Kidney epithelial cell (primary cell): ENCODE measurements around the gene B3GAT1. TPM values are rescaled to one million over a fixed set of nuclear protein-coding genes. Genes with fewer than 3 reads are reported as not detected.
A peak's percentile ranks its signal among the peaks of the same experiment; 100 is the strongest.

Source experiments
- DNase-seq: peaks from one replicate; pipeline ENCODE4 v3.0.0-alpha.2; 2010; ENCODE audit warnings: low read depth
- H3K27me3 ChIP-seq: 2 replicates; pipeline ENCODE4 v1.6.0; 2011; ENCODE audit warnings: low read length; ENCODE audit not compliant: control insufficient read depth, insufficient read depth
- H3K36me3 ChIP-seq: 2 replicates; pipeline ENCODE4 v1.5.1; 2011; ENCODE audit warnings: low read length; ENCODE audit not compliant: control insufficient read depth, insufficient read depth
- H3K4me3 ChIP-seq: 2 replicates; pipeline ENCODE4 v1.5.1; 2011; ENCODE audit warnings: low read depth, mild to moderate bottlenecking, control low read depth, low read length
- total RNA-seq: library from RNA; depleted of rRNA; stranded (reverse); fragments of >200 nt; gene quantifications from 2 replicates; pipeline ENCODE4 v1.2.3, GENCODE V29; 2015
- TF ChIP-seq, protein P1 (sequence below): IDR thresholded peaks from 2 replicates; pipeline ENCODE4 v1.5.1; 2011; ENCODE audit warnings: mild to moderate bottlenecking, moderate library complexity, low read length, control low read depth, inconsistent platforms; ENCODE audit not compliant: insufficient read depth, poor library complexity, severe bottlenecking

B3GAT1 gene
- total RNA-seq, 1 donor from 2014 or later, result 0.71 TPM

- no peak overlapping the region for H3K4me3 ChIP-seq
- TF ChIP-seq, protein P1, sequence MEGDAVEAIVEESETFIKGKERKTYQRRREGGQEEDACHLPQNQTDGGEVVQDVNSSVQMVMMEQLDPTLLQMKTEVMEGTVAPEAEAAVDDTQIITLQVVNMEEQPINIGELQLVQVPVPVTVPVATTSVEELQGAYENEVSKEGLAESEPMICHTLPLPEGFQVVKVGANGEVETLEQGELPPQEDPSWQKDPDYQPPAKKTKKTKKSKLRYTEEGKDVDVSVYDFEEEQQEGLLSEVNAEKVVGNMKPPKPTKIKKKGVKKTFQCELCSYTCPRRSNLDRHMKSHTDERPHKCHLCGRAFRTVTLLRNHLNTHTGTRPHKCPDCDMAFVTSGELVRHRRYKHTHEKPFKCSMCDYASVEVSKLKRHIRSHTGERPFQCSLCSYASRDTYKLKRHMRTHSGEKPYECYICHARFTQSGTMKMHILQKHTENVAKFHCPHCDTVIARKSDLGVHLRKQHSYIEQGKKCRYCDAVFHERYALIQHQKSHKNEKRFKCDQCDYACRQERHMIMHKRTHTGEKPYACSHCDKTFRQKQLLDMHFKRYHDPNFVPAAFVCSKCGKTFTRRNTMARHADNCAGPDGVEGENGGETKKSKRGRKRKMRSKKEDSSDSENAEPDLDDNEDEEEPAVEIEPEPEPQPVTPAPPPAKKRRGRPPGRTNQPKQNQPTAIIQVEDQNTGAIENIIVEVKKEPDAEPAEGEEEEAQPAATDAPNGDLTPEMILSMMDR, result no peak
- H3K36me3 ChIP-seq, result no peaks in the 10 kb centered on the region
- H3K27me3 ChIP-seq, result peaks cover 10% of the 10 kb centered on the region
- DNase-seq, result no peak
Measured at GRCh38 chr11:134333312-134333711, 78.7 kb downstream of the B3GAT1 start.

DNA sequence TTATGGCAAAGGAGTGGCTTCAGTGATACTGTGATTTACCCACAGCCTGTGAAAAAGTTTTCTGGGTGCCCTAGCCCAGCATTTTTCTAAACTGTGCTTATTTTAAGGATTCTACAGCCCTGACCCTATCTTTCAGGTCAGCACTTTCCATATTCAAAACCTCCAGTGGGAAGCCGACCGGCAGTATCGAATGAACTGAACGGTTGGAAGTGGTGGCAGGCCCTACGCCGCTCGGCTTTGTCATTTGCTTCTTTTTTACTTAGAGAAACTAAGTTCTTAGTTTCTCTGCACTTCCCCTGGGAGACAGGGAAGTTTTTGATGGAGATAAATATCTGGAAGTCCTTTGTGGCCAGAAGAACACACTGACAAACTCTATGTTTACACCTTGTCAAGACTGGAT, 79.3 kb downstream of the B3GAT1 start:
- TF ChIP-seq, protein P1, result no peak
- Histone ChIP-seq H3K27me3 (peaks cover 10% of the 10 kb centered on the region), H3K4me3 (no peak overlapping the region), H3K36me3 (no peaks in the 10 kb centered on the region)
- no peak for DNase-seq

- Histone ChIP-seq H3K4me3 (peak overlapping the region; percentile 41), H3K36me3 (no peaks in the 10 kb centered on the region), H3K27me3 (peaks cover 10% of the 10 kb centered on the region)
- DNase-seq, result no peak
- TF ChIP-seq, protein P1, result no peak
Measured at GRCh38 chr11:134332189-134332631, 79.8 kb downstream of the B3GAT1 start.

DNA sequence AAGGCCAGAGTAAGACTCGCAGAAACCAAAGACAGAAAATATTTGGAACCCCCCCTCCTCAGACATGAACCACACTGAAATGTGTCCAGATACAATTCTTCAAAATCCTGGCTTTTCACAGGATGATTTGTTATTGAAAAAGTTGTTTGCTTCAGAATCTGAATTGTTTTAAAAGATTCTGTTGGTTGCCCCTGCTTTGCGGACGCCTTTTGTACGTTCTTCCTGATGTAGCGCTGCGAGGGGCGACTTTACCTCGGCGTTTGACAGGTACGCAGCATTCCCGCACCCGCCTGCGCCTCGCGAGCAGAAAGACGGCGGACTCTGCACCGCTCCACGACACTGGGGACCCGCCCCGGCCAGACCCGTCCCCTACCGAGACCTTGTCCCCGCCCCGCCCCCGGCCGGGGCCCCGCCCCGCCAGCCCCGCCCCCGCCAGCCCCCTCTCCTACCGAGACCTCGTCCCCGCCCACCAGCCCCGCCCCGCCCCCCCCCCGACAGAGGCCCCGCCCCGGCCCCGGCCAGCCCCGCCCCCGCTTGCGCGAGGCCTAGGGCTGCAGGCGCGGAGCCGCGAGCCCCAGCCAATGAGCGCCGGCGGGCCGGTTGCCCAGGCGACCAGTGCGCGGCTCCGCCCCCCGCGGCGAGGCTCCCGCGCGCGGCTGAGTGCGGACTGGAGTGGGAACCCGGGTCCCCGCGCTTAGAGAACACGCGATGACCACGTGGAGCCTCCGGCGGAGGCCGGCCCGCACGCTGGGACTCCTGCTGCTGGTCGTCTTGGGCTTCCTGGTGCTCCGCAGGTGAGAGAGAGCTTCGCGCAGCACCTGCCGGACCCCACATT, 80.5 kb downstream of the B3GAT1 start, which contains the start of gene GLB1L2:
GLB1L2 (plus strand) TSS at position 635 of the 835 bp plus-strand sequence; CDS start at position 709, 74 bp downstream.
- peak within 1 kb of the TSS; percentile 41 for H3K4me3 ChIP-seq
- H3K36me3 ChIP-seq, result no peaks in the 10 kb centered on the region
- DNase-seq, result no peak
- peaks cover 10% of the 10 kb centered on the region for H3K27me3 ChIP-seq
- TF ChIP-seq, protein P1, result no peak

DNA sequence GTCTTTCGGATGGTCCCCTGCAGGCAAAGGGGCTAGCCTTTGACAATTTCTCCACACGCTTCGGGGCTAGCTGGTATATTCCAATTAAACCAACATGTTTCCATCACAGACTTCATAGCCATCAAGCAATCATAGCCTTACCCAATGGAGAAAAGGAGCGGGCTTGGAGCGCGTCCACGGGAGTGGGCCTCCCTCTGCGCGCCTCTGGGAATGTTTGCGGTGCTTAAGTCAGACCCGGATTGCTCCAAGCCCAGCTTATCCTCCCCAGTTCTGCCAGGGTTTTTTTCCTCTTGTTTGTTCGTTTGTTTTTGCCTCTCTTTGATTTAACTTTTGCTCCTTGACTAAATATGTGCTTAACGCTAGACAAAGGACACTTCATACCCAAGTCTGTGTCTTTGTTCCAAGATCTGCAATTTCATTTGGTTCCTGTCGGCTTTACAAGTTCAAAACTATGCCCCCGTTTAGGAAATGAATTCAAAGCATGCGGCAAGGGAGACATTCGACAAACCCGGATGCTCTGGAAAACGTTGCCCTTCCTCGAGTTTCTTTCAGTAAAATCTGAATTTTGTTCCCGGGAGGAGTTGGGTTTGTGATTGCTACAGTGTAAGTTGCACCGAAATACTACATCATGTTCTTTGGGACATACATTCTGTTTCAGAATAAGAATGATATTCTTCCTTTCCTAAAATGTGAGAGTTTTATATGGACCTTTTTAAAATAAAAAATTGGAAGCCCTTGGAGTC, 81.3 kb downstream of the B3GAT1 start:
- Histone ChIP-seq H3K4me3 (no peak overlapping the region), H3K36me3 (no peaks in the 10 kb centered on the region), H3K27me3 (peaks cover 10% of the 10 kb centered on the region)
- TF ChIP-seq, protein P1, result no peak
- DNase-seq, result no peak

Other genes starting within 250 kb of the B3GAT1 start
- gene NCAPD3, start 188.3 kb downstream of the B3GAT1 start, total RNA-seq, result 9.7 and 18.6 TPM in 2 replicates
- 26.9 and 28.6 TPM in 2 replicates for gene VPS26B, start 187.6 kb downstream of the B3GAT1 start, total RNA-seq
- 77.1 and 89.4 TPM in 2 replicates for gene THYN1, start 158.9 kb downstream of the B3GAT1 start, total RNA-seq
- gene ACAD8, start 158.7 kb downstream of the B3GAT1 start, total RNA-seq, result 20.0 and 20.4 TPM in 2 replicates
- gene GLB1L3, start 135.9 kb downstream of the B3GAT1 start, total RNA-seq, result 0.75 and 1.2 TPM in 2 replicates
- 14.8 and 16.3 TPM in 2 replicates for gene GLB1L2, start 80.3 kb downstream of the B3GAT1 start, total RNA-seq